Breast epithelium (tissue), 3 donors: ENCODE results near the gene SLC1A7.

Source experiments
- POLR2A ChIP-seq: fragments of 450-650 bp; IDR thresholded peaks from one replicate; pipeline ENCODE4 v1.6.1; 2016; ENCODE audit warnings: antibody characterized with exemption, mild to moderate bottlenecking, moderate library complexity
- TF ChIP-seq, protein P1 (sequence below), 3 donors: fragments of 450-650 bp; IDR thresholded peaks; one replicate each; pipeline ENCODE4 v1.5.1; 2016 to 2017; ENCODE audit warnings: antibody characterized with exemption in 3 of 3, mild to moderate bottlenecking in 3 of 3, moderate library complexity in 3 of 3

DNA sequence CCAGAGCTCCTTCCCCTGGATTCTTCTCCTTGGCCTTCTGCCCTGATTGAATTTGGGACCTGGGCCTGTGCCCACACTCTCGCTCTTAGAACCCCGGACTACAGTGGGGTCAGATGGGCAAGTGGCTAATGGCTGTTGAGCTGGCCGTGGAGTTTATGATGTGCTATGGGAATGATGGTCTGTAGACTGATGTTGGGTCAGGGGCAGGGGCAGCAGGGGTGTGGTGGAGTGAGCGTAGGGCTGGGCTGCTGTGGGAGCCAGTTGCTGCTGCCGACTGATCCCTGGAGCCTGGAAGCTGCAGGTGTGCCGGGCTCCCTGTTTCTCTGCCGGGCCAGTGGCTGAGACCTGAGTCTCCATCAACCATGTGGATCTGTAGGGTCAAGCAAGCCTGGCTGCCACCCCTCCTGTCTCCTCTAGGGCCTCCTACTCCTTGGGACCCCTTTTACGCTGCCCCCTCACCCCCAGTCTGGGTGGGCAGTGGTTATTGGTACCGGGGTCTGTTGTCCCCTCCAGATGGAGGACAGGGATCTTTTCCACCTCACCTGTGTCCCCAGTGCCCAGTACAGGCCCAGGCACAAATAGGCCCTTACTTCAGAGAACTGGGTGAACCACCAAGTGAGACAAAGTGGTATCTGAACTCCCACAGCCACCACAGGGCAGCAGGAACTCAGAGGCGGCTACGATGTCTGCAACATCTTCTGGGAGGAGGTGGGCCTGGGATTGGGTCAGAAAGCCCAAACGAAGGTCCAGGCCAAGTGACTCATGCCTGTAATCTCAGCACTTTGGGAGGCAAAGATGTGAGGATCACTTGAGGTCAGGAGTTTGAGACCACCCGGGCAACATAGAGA, 75.3 kb downstream of the SLC1A7 start:
- TF ChIP-seq, protein P1, sequence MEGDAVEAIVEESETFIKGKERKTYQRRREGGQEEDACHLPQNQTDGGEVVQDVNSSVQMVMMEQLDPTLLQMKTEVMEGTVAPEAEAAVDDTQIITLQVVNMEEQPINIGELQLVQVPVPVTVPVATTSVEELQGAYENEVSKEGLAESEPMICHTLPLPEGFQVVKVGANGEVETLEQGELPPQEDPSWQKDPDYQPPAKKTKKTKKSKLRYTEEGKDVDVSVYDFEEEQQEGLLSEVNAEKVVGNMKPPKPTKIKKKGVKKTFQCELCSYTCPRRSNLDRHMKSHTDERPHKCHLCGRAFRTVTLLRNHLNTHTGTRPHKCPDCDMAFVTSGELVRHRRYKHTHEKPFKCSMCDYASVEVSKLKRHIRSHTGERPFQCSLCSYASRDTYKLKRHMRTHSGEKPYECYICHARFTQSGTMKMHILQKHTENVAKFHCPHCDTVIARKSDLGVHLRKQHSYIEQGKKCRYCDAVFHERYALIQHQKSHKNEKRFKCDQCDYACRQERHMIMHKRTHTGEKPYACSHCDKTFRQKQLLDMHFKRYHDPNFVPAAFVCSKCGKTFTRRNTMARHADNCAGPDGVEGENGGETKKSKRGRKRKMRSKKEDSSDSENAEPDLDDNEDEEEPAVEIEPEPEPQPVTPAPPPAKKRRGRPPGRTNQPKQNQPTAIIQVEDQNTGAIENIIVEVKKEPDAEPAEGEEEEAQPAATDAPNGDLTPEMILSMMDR (IDR thresholded peaks at IDR 0.05): no peak
- TF ChIP-seq POLR2A: no peak
